HuH-7.5 (cell line): ENCODE measurements around the gene SLC5A2.

Experiments used
- DNase-seq: peaks from one replicate; pipeline ENCODE4 v3.0.0; 2011; ENCODE audit warnings: low spot score

SLC5A2 gene

GRCh38 chr16:31459687-31460581, 23.0 kb upstream of the SLC5A2 start:
- peak; percentile 90 for DNase-seq

GRCh38 chr16:31460582-31461002, 22.3 kb upstream of the SLC5A2 start:
- DNase-seq: no peak

- DNase-seq: no peak
These were observed 21.6 kb upstream of the SLC5A2 start for GRCh38 chr16:31461201-31461920.

- DNase-seq: no peak
These were observed 20.8 kb upstream of the SLC5A2 start for GRCh38 chr16:31461921-31462804.

GRCh38 chr16:31464348-31464769, 18.6 kb upstream of the SLC5A2 start:
- DNase-seq: no peak

GRCh38 chr16:31464781-31465260, 18.1 kb upstream of the SLC5A2 start:
- DNase-seq: no peak

GRCh38 chr16:31465788-31466370, 17.0 kb upstream of the SLC5A2 start:
- no peak for DNase-seq

GRCh38 chr16:31466381-31466841, 16.5 kb upstream of the SLC5A2 start:
- DNase-seq: no peak

GRCh38 chr16:31467151-31467773, 15.7 kb upstream of the SLC5A2 start:
- no peak for DNase-seq

- DNase-seq: no peak
These were observed 15.1 kb upstream of the SLC5A2 start for GRCh38 chr16:31467858-31468257.

GRCh38 chr16:31470615-31471014, 12.3 kb upstream of the SLC5A2 start:
- DNase-seq: no peak

- no peak for DNase-seq
These were observed 11.6 kb upstream of the SLC5A2 start for GRCh38 chr16:31471241-31471874.

- no peak for DNase-seq
These were observed 10.8 kb upstream of the SLC5A2 start, which contains the start of gene TGFB1I1 for GRCh38 chr16:31471875-31472708. Gene TGFB1I1, plus strand, starts transcription at chr16:31472152. Its CDS starts 37 bp downstream, at chr16:31472189.

GRCh38 chr16:31472709-31473203, 10.2 kb upstream of the SLC5A2 start:
- DNase-seq: peak; percentile 58

- no peak for DNase-seq
These were observed 9.5 kb upstream of the SLC5A2 start for GRCh38 chr16:31473264-31473984.

GRCh38 chr16:31474173-31474714, 8.7 kb upstream of the SLC5A2 start:
- no peak for DNase-seq

GRCh38 chr16:31474773-31475738, 7.9 kb upstream of the SLC5A2 start:
- no peak for DNase-seq
